Right renal pelvis (tissue), 4 donors: ENCODE results near the gene PANK2. TPM values are rescaled to one million over a fixed set of nuclear protein-coding genes. Genes with fewer than 3 reads are reported as not detected.
"Not testable (repeated sequence)": the region's sequence is repeated elsewhere in the genome, so short reads cannot be mapped to it uniquely, and the experiment has no call there.

Source experiments
- DNase-seq, 4 donors: peaks; one replicate each; pipeline ENCODE4 v3.0.0-alpha.2; 2013; ENCODE audit warnings: low read depth in 4 of 4, low spot score in 3 of 4, missing footprints in 1 of 4
- polyA plus RNA-seq, 4 donors: library from polyadenylated mRNA; unstranded; fragments of 120-200 nt; gene quantifications; one replicate each; pipeline ENCODE4 v1.2.1, GENCODE V29; 2013; ENCODE audit not compliant: insufficient read length in 4 of 4

Gene PANK2
- polyA plus RNA-seq, 4 donors = 30.9 to 41.2 (median 33.8) TPM

GRCh38 chr20:3900187-3900604, 11.0 kb downstream of the PANK2 start:
- DNase-seq = no peak

DNA sequence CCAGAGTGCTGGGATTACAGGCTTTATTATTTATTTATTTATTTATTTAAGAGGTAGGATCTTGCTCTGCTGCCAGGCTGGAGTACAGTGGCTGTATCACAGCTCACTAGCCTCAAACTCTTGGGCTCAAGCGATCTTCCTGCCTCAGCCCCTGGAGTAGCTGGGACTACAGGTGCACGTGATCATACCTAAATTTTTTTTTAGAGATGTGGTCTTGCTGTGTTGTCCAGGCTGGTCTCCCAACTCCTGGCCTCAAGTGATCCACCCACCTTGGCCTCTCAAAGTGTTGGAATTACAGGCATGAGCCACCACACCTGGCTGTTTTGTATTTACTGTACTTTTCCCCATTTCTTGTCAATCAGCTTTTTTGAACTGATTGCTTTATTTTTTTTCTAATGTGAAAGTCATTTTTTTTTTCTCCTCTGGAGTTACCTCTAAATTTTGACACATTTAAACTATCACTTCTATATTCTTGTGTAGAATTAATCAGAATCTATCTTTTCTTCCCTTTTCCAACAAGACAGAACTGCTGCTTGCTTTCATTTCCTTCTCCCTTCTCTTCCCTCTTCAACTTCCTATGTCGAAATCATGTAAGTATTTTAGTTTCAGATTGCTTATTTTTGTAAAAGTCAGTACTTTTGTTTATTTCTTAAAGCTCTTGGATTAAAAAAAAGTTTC, 12.0 kb downstream of the PANK2 start:
- no peak for DNase-seq

DNA sequence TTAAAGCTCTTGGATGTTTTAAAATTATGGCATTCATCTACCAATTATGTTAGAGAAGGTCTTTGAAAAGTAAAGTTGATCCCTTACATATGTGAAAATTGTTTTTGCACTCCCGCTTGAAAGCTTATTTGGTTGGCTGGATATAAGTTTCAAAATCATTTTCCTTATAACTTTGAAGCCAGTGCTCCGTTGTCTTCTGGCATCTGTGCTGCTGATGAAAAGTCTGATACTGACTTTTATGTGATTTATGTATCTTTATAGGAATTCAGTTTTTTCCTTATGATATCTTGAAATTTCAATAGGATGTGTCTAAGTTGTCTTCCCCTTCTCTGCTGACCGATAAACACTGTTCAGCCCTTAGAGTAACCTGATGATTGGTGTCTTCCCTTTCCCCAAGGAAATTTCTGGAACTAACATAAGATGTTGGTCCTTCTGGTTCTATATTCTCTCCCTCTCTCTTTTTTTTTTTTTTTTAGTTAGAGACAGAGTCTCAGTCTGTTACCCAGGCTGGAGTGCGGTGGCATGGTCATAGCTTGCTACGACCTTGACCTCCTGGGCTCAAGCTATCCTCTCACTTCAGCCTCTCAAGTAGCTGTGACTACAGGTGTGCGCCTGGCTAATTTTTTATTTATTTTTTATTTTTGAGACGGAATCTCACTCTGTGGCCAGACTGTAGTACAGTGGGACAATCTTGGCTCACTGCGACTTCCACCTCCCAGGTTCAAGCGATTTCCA, 12.7 kb downstream of the PANK2 start:
- DNase-seq = no peak

DNA sequence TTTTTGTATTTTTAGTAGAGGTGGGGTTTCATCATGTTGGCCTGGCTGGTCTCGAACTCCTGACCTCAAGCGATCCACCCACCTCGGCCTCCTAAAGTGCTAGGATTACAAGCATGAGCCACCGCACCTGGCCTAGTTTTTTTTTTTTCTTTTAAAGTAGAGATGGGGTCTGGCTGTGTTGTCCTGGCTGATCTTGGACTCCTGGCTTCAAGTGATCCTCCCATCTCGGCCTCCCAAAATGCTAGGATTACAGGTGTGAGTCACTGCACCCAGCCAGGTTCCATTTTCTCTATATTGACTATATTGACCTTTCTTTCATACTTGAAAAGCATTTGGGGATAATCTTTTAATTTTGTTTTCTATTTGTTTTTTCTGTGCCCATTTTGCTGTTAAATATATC, 13.3 kb downstream of the PANK2 start:
- no peak for DNase-seq

- no peak for DNase-seq
These were observed 15.0 kb downstream of the PANK2 start for GRCh38 chr20:3904224-3904623.

- DNase-seq = no peak
These were observed 15.7 kb downstream of the PANK2 start for GRCh38 chr20:3904857-3905256.

- not testable (repeated sequence) for DNase-seq
These were observed 17.8 kb downstream of the PANK2 start for GRCh38 chr20:3906744-3907721.

DNA sequence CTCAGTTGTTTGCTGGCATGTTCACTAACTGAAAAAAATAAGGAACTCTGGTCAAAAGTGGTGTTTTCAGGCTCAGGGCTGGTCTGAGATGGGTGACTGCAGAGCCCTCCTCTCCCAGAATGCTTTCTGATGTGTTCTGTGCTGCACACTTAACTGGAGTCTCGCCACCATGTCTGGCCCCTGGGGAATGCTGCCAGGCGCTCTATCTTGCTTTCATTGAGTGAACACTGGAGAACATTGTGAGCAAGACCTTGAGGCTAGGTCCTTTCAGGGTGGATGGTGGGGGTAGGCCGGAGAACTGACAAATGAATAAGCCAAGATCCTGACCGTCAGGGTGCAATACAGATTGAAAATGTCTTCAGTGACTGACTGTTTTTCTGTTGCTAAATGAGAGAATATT, 19.5 kb downstream of the PANK2 start:
- DNase-seq = no peak

DNA sequence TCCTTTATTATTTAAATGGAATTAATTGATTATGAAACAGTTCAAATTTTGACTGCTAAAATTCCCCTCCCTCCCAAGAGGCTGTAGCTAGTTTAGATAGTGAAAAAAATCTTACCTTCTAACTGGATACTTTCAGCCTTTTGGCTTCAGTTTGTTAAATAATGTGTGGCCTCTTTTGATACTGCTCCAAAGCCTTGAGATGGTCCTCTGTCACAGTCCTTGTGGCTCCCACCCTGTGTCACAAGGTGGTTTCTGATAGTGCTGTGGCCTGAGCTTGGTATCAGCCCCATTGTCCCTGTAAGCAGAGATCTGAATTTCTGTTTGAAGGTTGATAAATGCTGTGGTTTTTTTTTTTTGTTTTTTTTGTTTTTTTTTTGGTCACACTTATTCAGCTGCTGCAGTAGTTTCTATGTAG, 20.8 kb downstream of the PANK2 start:
- no peak for DNase-seq

- DNase-seq = no peak
These were observed 21.7 kb downstream of the PANK2 start for GRCh38 chr20:3910853-3911252.

DNA sequence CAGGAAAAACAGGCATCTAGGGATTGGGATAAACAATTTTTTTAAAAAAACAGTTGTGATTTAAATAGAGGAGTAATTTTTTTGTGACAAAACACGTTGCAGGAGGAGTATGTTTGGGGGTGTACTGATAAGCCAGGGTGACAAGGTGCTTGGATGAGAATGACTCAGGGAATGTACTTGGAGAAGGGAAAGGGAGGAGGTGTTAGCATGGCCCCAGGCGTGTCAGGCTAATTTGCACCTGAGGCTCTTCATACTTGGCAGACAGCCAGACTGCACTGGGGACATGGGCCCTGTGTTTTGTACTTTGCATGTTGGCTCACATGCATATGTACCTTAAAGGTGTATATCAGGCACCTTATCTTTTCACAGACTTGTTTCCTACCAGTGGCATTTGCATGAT, 22.8 kb downstream of the PANK2 start:
- no peak for DNase-seq

DNA sequence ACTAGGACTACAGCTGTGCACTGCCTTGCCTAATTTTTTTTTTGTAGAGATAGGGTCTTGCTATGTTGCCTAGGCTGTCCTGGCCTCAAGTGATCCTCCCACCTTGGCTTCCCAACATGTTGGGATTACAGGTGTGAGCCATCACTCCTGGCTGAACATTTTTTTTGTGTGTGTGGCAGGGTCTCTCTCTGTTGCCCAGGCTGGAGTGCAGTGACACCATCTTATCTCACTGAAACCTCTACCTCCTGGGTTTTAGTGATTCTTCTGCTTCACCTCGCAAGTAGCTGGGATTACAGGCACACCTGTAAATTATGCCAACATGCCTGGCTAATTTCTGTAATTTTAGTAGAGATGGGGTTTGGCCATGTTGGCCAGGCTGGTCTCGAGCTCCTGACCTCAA, 25.3 kb downstream of the PANK2 start:
- DNase-seq = no peak

DNA sequence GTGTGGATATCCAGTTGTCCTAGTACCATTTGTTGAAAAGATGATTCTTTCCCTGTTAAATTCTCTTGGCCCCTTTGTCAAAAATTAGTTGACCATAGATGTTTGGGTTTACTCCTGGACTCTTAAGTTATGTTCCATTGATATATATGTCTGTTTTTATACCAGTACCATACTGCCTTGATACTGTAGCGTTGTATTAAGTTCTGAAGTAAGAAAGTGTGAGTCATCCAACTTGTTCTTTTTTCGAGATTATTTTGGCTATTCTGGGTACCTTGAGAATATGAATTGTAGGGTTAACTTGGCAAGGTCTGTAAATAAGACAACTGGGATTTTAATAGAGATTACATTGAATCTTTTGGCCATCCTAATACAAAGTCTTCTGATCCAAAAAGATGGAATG, 26.5 kb downstream of the PANK2 start:
- no peak for DNase-seq

DNA sequence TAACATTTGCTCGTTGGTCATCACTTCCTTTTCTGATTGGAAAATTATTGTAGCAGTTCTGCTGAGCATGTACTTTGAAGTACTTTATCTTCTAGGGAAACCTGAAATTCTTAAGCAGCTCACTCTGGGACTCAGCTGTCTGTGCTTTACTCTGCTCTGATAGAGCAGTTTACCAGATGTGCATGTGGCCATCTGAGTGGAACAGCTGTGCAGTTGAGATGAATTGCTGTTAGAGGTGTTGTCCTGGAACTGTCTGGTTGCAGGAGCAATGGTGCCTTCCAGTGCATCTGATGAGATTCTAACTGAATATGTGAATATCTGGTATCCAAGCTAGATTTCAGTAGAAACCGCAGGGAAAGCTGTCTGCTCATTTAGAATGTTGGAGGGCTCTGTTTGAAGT, 27.2 kb downstream of the PANK2 start:
- no peak for DNase-seq

GRCh38 chr20:3919352-3919751, 30.2 kb downstream of the PANK2 start:
- DNase-seq = no peak

DNA sequence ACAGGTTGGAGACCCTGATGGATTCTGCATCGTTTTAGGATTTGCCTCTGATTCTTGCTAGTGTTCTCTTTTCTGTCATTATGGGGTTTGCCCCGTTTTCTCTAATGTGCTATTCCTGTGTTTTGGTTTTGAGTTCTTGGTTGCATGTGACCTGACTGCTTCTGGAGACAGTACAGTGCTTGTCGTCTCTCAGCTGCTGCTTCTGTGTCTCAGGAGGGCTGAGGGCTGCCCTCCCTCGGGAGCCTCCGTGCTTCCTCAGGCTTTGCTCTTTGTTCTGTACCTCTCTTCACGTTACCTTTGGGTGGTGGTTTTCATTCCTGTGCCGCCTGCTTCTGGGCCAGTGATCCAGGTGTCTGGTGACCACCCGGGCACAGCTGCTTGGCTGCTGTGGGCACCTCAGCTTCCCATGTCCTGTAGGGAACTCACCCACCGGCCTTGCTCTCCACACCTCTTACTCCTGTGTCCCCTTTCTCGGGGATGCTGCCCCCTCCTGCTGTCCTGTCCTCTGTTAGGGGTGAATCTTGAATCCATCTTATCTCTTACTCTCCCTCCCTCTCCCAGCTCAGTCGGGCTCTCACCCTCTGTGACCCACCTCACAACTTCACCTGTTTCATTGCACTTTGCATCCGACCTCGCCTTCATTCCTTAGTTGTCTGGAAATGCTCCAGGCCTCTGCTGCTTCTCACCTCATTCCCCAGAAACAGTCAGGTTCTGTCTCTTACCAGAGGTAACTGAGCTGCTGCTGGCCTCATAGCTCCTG, 33.2 kb downstream of the PANK2 start:
- no peak for DNase-seq

DNA sequence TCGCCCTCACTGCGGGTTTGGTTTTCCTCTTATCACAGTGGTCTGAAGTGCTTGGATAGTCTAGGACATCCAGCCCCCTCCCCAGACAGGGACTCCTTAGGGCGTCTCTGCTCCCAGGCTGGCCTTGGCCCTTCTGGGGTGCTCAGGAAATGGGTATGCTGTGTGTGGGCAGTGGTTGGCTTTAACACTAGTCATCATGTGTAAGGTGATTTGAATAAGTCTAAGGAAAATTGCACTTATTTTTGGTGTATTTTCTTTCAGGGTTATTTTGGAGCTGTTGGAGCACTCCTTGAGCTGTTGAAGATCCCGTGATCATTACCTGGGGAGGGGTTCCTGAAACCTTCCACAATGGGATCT, 33.8 kb downstream of the PANK2 start:
- no peak for DNase-seq

- no peak for DNase-seq
These were observed 34.6 kb downstream of the PANK2 start for GRCh38 chr20:3923818-3924217.

GRCh38 chr20:3924304-3925112, 35.3 kb downstream of the PANK2 start:
- no peak for DNase-seq
